NCI-H128 (cell line): ENCODE data around the gene RADIL.
"Not testable (repeated sequence)": the region's sequence is repeated elsewhere in the genome, so short reads cannot be mapped to it uniquely, and the experiment has no call there.

Source experiments
- DNase-seq: peaks from one replicate; lab custom pipeline; 2025; ENCODE audit not compliant: unreplicated experiment; lab: John Stamatoyannopoulos, UW

The RADIL gene

DNA sequence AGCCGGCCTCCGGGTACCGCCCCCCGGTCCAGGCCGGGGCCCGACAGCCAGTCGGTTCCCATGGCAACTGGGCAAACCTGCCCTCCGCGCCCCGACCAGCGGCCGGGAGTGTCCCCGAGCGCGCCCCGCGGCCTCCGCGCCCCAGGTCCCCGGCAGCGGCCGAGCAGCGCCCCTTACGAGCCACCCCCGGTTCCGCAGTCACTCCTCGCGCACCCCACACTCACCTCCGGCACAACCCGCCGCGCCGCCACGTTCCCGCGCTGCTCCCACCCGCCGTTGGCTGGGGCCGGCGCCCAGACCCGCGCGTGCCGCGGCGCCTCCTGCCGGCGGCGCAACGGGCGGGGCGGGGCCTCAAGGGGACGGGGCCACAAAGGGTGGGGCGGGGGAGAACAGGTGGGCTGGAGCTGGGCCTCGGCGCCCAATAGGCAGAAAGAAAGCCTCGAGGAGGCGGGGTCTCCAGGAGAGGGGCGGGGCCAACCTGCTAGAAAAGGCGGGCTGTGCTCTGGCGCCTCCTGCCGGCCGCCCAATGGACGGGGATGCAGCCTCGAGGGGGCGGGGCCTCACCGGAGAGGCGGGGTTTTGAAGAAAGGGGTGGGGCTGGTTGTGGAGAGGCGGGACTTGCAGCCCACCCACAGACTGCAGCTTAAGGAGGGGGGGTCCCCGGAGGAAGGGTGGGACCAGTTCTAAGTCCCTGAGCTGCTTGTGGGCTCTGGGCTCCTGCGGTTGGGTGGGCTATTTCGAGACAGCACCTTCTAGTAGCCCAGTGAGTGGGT is at the start of gene RADIL:
RADIL (minus strand) TSS at position 345 of the 773 bp plus-strand sequence. CDS start 5,577 bp downstream, outside the sequence.
- DNase-seq = peak; percentile 66

- no peak for DNase-seq
Measured at GRCh38 chr7:4931943-4932342, 48.4 kb upstream of the RADIL start.

GRCh38 chr7:4929005-4929404 is 45.5 kb upstream of the RADIL start:
- DNase-seq = no peak

DNA sequence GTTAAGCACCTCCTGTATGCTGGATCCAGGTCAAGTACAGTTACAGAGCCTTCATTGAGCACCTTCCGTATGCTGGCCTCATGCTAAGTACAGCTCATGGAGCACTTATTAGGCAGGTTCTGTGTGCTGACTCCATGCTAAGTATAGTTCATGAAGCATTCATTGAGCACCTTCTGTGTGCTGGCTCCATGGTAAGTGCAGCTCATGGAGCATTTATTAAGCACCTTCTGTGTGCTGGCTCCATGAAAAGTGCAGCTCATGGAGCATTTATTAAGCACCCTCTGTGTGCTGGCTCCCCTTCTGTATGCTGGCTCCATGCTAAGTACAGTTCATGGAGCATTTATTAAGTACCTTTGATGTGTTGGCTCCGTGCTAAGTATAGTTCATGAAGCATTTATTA is 44.9 kb upstream of the RADIL start:
- no peak for DNase-seq

DNA sequence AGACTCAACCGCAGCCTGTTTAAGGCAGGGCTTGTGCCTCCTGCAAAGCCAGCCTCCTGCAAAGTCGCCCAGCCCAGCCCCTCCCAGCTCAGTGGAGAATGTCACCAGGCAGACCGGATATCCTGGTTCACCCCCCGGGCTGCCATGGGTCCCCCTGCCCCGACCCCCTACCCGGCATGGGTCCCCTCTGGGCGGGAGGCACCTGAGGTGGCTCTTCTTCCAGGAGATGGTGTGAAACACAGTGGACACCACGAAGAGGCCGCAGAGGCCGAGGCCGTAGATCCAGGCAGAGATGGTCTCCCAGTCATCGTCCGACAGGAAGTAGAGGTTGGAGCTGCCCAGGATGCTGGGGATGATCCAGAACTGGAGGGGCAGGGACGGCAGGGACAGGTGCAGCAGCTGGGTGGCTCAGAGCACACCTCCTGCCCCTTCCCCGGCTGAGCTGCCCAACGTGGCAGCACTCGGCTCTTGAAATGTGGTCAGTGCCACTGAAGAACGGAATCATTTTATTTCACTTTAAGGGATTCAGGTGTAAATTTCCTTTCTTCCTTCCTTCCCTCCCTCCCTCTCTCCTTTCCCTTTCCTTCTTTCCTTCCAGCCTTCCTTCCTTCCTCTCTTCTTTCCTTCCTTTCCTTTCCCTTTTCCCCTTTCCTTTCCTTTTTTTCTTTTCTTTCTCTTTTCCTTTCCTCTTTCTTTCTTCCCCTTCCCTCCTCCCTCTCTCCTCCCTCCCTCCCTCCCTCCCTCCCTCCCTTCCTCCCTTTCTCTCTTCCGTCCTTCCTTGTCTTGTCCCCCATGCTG is 36.7 kb upstream of the RADIL start:
- DNase-seq = no peak

GRCh38 chr7:4916113-4916512 is 32.6 kb upstream of the RADIL start:
- DNase-seq = no peak

GRCh38 chr7:4911111-4911828 is 27.8 kb upstream of the RADIL start:
- DNase-seq = no peak

- no peak for DNase-seq
Measured at GRCh38 chr7:4906682-4907081, 23.2 kb upstream of the RADIL start.

GRCh38 chr7:4905171-4905570 is 21.7 kb upstream of the RADIL start:
- DNase-seq = no peak

DNA sequence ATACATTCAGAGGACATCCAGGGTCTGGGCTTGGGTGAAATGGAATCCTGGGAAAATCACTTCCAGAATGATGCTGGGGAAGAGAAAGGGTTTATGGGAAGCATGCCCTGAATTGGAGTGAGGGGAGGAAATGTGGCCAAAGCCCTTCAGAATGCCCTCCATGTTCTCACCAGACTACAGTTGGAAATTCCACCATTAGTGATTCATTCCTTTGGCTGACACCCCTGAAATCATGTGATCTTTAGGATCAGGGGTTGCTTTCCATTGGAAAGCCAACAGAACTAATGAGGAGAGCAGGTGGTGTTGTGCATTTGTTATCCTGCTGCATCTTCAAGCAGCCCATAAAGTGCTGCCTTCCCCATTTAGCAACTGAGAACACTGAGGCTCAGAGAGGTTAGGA is 20.8 kb upstream of the RADIL start:
- DNase-seq = no peak

DNA sequence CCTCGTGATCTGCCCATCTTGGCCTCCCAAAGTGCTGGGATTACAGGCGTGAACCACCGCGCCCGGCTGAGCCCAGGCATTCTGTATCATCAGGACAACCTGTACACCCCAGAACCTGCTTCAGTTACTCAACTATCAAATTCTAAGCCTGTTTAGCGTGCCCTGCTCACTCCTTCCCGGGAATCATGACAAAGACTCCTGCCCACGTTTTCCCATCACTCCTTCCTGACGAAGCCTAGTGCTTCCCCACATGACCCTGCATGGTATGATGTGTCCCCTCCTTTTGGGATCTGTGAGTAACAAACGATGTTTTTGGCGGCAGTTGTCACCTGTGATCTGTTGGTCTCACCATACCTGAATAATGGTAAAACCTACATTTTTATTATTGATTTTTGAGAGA is 12.2 kb upstream of the RADIL start:
- DNase-seq = no peak

DNA sequence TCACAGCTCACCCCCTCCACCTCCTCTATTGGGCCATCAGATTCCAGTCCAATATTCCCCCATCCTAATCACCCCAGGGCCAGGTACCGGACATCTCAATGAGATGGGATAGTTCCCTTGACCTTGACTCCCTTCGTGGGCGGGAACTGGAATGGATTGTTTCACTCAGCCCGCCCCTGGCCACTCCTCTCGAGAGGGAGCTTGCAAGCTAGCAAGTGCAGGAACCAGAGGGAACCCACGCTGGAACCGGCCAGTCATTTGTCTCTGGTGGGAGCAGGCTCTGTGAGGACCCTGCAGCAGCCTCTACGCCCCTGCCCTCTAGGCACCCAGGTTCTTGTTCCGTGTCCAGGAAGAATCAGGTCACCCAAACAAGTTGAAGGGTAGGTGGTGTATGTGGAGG is 11.0 kb upstream of the RADIL start:
- no peak for DNase-seq

DNA sequence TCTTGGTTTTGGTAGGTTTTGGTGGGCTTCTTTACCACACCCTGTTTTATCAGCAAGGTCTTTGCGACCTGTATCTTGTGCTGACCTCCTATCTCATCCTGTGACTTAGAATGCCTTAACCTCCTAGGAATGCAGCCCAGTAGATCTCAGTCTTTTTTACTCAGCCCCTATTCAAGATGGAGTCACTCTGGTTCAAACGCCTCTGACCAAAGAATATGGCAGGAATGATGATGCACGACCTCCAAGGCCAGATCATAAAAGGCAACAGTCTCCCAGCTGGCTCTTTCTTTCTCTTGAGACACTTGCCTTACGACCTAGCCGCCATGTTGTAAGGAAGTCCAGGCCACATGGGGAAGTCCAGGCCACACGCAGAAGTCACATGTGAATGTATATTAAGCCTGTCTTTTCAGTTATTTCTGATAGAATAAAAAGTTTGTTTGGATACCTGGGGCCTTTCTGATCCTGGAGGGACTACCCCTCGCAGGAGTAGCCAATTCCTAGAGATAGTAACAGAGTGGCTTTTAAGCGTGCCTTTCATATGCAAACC is 10.5 kb upstream of the RADIL start:
- no peak for DNase-seq

- not testable (repeated sequence) for DNase-seq
Measured at GRCh38 chr7:4893188-4893587, 9.7 kb upstream of the RADIL start.

- not testable (repeated sequence) for DNase-seq
Measured at GRCh38 chr7:4891522-4891921, 8.0 kb upstream of the RADIL start.

GRCh38 chr7:4889682-4890081 is 6.2 kb upstream of the RADIL start:
- DNase-seq = no peak

DNA sequence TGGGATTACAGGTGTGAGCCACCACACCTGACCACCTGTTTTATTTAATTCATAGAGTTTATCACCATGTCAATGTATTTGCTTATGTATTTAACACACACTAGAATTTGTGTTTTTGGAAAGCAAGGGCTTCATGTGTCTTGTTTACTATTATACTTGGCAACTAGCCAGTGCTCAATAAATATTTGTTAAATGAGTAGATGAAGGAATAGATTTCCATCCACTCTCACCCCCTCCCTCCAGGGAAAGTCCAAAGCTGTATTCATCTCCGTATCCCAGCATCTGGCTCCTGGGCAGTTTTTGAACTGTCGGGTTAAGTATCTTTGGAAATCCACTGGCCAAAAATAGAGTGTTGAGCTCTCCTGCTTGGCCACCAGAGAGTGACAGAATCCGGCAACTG is 4.6 kb upstream of the RADIL start:
- no peak for DNase-seq

- no peak for DNase-seq
Measured at GRCh38 chr7:4886671-4887070, 3.2 kb upstream of the RADIL start.

DNA sequence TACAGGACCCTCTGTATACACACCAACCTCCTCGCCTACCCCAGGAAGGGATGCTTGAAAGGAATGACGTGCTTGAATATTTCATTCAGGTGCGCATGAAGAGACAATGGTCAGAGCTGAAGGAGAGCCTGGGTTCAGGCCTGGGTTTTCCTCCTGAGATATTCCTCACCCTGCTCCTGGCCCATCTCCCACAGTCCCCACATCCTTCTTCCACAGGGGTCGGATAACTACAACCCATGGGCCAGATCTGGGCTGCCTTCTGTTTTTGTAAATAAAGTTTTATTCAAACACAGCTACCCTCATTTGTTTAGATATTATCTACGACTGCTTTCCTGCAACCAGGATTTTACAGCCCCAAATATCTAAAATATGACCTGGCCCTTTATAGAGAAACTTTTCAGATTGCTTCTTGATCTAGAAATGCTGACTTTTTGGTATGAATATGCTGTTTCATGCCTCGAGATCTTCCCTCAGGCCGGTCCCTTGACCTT is 1.8 kb upstream of the RADIL start:
- no peak for DNase-seq

DNA sequence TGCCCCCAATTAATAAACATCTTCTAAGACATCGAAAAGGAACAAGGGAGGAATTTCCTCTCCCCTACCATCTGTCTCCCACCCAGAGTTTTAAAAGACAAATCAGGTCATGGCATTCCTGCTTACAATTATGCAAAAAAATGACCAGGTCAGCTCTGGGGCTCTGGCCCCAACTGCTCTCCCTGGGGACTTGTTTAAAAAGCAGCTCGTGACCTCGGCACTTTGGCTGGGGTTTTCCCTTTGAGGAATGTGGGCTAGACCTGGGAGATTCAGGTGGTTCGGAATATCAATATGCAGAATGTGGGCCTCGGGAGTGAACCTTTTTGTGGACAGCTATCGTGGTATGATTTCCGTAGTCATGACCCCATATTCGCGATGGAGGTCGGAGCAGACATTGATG is 648 bp upstream of the RADIL start:
- no peak for DNase-seq

DNA sequence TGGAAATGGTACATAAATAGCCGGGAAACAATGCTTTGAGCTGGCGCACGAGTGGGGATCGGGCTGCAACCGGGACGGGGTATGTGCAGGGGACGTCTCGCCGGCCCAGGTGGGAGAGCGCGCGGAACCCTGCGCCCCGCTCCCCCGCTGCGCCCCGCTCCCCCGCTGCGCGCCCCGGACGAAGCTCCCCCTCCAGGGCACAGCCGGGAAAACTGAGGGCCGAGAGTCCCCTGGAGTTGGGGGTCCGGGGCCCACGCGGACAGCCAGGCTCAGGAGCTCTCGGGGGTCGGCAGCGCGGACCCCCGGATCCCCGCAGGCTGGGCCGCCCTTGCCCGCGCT is 514 bp downstream of the RADIL start:
- DNase-seq = no peak
